Karpas-422 (cell line): Measurements from ENCODE around the gene TYW5. TPM values are rescaled to one million over a fixed set of nuclear protein-coding genes. Genes with fewer than 3 reads are reported as not detected.

Source experiments
- DNase-seq: peaks from one replicate; pipeline ENCODE4 v3.0.0-alpha.2; 2015
- H2AFZ ChIP-seq: fragments of 200-600 bp; sonication (generic); 2 replicates; pipeline ENCODE4 v1.6.1; 2014; ENCODE audit warnings: antibody characterized with exemption, low read length, mixed read lengths
- H3K27ac ChIP-seq: fragments of 200-600 bp; sonication (generic); 2 replicates; pipeline ENCODE4 v1.5.1; 2014; ENCODE audit warnings: mild to moderate bottlenecking, low read length, moderate library complexity
- H3K27me3 ChIP-seq: fragments of 200-600 bp; sonication (generic); 2 replicates; pipeline ENCODE4 v1.6.1; 2014; ENCODE audit warnings: low read length, mixed read lengths
- H3K36me3 ChIP-seq: fragments of 200-600 bp; sonication (generic); 2 replicates; pipeline ENCODE4 v1.6.1; 2014; ENCODE audit warnings: low read length, mixed read lengths; ENCODE audit not compliant: insufficient read depth
- H3K4me1 ChIP-seq: fragments of 200-600 bp; sonication (generic); 2 replicates; pipeline ENCODE4 v1.6.1; 2014; ENCODE audit warnings: mild to moderate bottlenecking, low read length, mixed read lengths
- H3K4me2 ChIP-seq: fragments of 200-600 bp; sonication (generic); 2 replicates; pipeline ENCODE4 v1.6.1; 2014; ENCODE audit warnings: low read length, low read depth, mild to moderate bottlenecking; ENCODE audit not compliant: poor library complexity, severe bottlenecking
- H3K4me3 ChIP-seq: fragments of 200-600 bp; sonication (generic); 2 replicates; pipeline ENCODE4 v1.5.1; 2014; ENCODE audit warnings: mild to moderate bottlenecking, antibody characterized with exemption, low read length, mixed read lengths
- H3K79me2 ChIP-seq: fragments of 200-600 bp; sonication (generic); 2 replicates; pipeline ENCODE4 v1.6.1; 2014; ENCODE audit warnings: mild to moderate bottlenecking, low read length, mixed read lengths
- H3K9ac ChIP-seq: fragments of 200-600 bp; sonication (generic); 2 replicates; pipeline ENCODE4 v1.6.0; 2014; ENCODE audit warnings: low read length
- H3K9me2 ChIP-seq: fragments of 200-600 bp; sonication (generic), shearing (Covaris generic); replicated peaks from 2 replicates; pipeline ENCODE4 v1.6.0; 2014; ENCODE audit warnings: mild to moderate bottlenecking, low read length, moderate library complexity; ENCODE audit not compliant: insufficient read depth
- H3K9me3 ChIP-seq: fragments of 300-700, 200-600 bp; sonication (generic); 2 replicates; pipeline ENCODE4 v1.6.1; 2014; ENCODE audit warnings: low read length, mixed read lengths
- H4K20me1 ChIP-seq: fragments of 200-600 bp; sonication (generic); 2 replicates; pipeline ENCODE4 v1.6.1; 2014; ENCODE audit warnings: mild to moderate bottlenecking, antibody characterized with exemption, low read length, low read depth; ENCODE audit not compliant: insufficient read depth
- small RNA-seq: library from RNA; depleted of rRNA; stranded (forward); fragments of <200 nt; gene quantifications from one replicate; pipeline ENCODE3, GENCODE V24; 2014
- total RNA-seq: library from RNA; depleted of rRNA; stranded (reverse); fragments of >200 nt; shearing (Covaris generic); gene quantifications from 2 replicates; pipeline ENCODE4 v1.2.3, GENCODE V29; 2014; ENCODE audit warnings: low replicate concordance; rRNA removed

The TYW5 gene
- total RNA-seq, 1 experiment from 2014 or later = 10.5 TPM

GRCh38 chr2:199895406-199895805 lies 59.9 kb downstream of the TYW5 start:
- Histone ChIP-seq H3K4me3 (no peak overlapping the region), H2AFZ (no peak overlapping the region), H4K20me1 (no peaks in the 10 kb centered on the region), H3K9me3 (no peaks in the 10 kb centered on the region), H3K4me1 (no peaks in the 10 kb centered on the region), H3K27me3 (no peaks in the 10 kb centered on the region), H3K27ac (no peak overlapping the region), H3K4me2 (no peak overlapping the region), H3K9ac (no peak overlapping the region), H3K9me2 (no peaks in the 10 kb centered on the region), H3K36me3 (no peaks in the 10 kb centered on the region; the same call in 1 of the 2 replicates), H3K79me2 (peaks cover 21% of the 10 kb centered on the region)
- no peak for DNase-seq

- Histone ChIP-seq H3K36me3 (peaks cover 18% of the 10 kb centered on the region), H2AFZ (no peak overlapping the region), H3K4me3 (no peak overlapping the region), H3K79me2 (peaks cover 3% of the 10 kb centered on the region; the same call in 1 of the 2 replicates), H3K9me3 (peaks cover 6% of the 10 kb centered on the region), H3K9ac (no peak overlapping the region), H4K20me1 (no peaks in the 10 kb centered on the region), H3K9me2 (no peaks in the 10 kb centered on the region), H3K4me2 (no peak overlapping the region), H3K27ac (no peak overlapping the region), H3K4me1 (no peaks in the 10 kb centered on the region), H3K27me3 (no peaks in the 10 kb centered on the region)
- DNase-seq = no peak
Observed at GRCh38 chr2:199883474-199884212, 71.6 kb downstream of the TYW5 start.

- Histone ChIP-seq H3K36me3 (peaks cover 18% of the 10 kb centered on the region), H3K79me2 (peaks cover 3% of the 10 kb centered on the region; the same call in 1 of the 2 replicates), H3K27ac (no peak overlapping the region), H3K4me1 (no peaks in the 10 kb centered on the region), H3K9ac (no peak overlapping the region), H3K4me3 (no peak overlapping the region), H3K9me3 (peaks cover 6% of the 10 kb centered on the region), H2AFZ (no peak overlapping the region), H3K27me3 (no peaks in the 10 kb centered on the region), H3K9me2 (no peaks in the 10 kb centered on the region), H3K4me2 (no peak overlapping the region), H4K20me1 (no peaks in the 10 kb centered on the region)
- no peak for DNase-seq
Observed at GRCh38 chr2:199882667-199883066, 72.6 kb downstream of the TYW5 start.

Small RNA genes lying within 50 kb of the gene (small RNA-seq; reads per million reads assigned to genes)
- not detected for gene RN7SL717P

Other genes with a start within 250 kb of the TYW5 start
- gene FTCDNL1, start 104.3 kb downstream of the TYW5 start, total RNA-seq = 0.94 and 1.9 TPM in 2 replicates
- 14.3 and 21.1 TPM in 2 replicates for gene C2orf69, start 44.2 kb downstream of the TYW5 start, total RNA-seq
- gene MAIP1, start 91 bp upstream of the TYW5 start, total RNA-seq = 10.8 and 26.9 TPM in 2 replicates